Eye (tissue), 1 donor: ENCODE data around the gene ESR1.

Experiments
- DNase-seq: peaks from one replicate; pipeline ENCODE4 v3.0.0-alpha.2; 2015

The ESR1 gene

GRCh38 chr6:152143359-152143758, 335.9 kb downstream of the ESR1 start:
- no peak for DNase-seq

DNA sequence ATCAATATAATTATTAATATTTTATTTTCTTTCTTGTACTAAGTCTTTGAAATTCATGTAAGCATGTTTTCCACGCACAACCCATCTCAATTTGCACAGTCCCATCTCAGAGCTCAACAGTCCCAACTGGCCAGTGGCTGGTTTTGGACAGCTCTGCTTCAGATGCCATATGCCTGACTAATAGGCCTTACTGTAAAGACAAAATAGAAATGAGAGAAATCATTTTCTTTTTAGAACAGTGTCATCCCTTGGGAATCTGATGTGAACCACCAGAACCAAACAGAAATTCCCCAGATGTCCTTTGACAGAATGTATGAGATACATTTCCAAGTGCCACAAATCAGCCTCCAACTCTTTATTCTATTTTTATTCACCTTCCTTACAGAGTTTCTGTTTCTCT, 338.9 kb downstream of the ESR1 start:
- DNase-seq = no peak

DNA sequence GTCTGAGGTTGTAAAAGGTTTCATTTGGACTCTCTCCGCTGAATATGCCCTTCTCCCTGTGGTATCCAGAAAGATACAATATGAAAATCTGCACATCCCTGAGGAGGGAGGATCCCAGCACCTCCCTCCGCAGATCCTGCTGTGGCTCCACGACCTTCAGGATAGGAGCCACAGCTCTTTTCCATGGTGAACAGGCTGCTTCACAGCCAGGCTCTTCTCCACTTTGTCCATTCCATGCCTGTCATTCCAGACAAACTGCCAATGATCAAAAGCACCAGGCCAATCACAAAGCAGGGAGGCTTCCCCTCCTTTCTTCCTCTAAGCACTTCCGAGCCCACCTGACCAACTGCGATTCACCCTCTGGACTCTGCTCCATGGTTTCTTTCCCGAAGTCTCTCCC, 339.8 kb downstream of the ESR1 start:
- DNase-seq = no peak

DNA sequence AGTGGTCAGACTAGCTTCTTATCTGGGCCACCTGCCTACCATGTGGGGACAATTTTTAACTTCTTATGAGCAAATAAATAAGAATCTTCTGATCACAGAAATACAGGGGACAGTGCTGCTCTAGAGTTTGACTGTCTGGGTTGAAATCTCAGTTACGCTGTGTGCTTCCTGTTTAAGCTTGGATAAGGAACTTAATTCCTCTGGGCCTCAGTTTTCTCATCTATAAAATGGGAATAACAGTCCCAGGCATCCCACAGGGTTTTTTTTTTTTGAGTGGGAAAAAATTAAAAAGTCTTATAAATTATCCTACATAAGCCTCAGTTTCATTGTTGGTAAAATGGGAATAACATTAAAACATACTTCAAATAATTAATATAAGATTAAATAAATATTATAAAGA, 340.9 kb downstream of the ESR1 start:
- no peak for DNase-seq

- no peak for DNase-seq
These were observed 342.7 kb downstream of the ESR1 start for GRCh38 chr6:152150196-152150595.

- no peak for DNase-seq
These were observed 344.4 kb downstream of the ESR1 start for GRCh38 chr6:152151920-152152319.

- no peak for DNase-seq
These were observed 347.3 kb downstream of the ESR1 start for GRCh38 chr6:152154559-152155356.

GRCh38 chr6:152155792-152156191, 348.3 kb downstream of the ESR1 start:
- DNase-seq = no peak

GRCh38 chr6:152160346-152160745, 352.9 kb downstream of the ESR1 start:
- DNase-seq = no peak

GRCh38 chr6:152161501-152161900, 354.0 kb downstream of the ESR1 start:
- DNase-seq = no peak

- no peak for DNase-seq
These were observed 357.5 kb downstream of the ESR1 start for GRCh38 chr6:152164957-152165356.

GRCh38 chr6:152166497-152166896, 359.0 kb downstream of the ESR1 start:
- DNase-seq = no peak

DNA sequence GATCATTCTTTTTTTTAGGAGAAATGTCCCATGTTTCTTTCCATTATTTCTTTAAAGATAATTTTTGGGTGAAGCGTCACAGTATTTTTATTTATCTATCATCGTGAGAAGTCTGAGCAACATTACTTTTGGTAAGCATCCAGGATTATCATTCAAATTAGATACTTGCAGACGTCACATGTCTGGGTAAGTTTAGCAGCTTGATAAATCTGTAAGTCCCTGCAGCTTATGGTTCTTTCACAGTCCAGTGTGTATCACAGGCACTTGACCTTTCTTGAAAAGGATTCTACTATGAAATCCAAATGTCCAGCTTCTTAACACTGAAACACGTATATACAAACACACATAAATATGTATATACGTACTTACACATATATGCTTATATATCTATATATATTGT, 359.4 kb downstream of the ESR1 start:
- DNase-seq = no peak

- DNase-seq = peak; percentile 8
These were observed 360.4 kb downstream of the ESR1 start for GRCh38 chr6:152167641-152168603.

GRCh38 chr6:152170313-152170701, 362.8 kb downstream of the ESR1 start:
- no peak for DNase-seq

GRCh38 chr6:152170702-152171667, 363.5 kb downstream of the ESR1 start:
- DNase-seq = no peak

DNA sequence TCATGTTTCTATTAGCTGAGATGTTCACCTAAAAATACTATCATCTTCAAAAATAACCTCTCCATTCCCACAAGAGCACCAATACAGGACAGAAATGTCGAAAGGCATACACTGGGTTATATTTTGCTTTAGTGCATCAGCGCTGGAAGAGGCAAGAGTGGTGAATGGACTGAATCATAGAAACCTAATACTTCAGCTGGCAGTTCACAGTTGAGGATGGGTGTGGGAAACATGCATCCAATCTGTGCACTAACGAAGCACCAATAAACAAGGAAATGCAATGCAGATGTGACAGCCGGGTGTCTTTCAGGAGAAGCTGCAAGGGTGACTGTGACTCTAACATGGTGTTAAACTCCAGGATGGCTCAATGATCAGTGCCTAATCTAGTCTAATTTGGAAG, 365.8 kb downstream of the ESR1 start:
- DNase-seq = no peak

GRCh38 chr6:152173957-152174356, 366.5 kb downstream of the ESR1 start:
- no peak for DNase-seq

DNA sequence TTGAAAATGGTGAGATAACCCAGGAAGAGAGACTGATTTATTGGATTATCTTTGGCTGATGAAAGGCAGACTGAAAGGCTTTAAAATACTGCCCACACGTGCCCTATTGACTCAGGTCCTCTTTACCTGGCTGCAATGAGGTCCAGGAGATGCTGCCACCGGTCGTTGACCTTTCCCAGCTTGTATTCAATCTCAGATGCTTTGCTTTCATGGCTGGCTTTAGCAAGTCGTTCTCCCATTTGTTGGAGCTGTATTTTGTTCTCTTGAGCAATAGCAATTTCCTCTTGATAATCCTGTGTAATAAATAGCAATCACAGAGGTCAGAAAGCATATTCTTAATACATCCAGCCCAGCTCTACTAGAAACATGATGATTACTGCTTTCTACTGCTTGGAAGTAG, 368.8 kb downstream of the ESR1 start:
- DNase-seq = no peak
